ENCODE results near the gene VWCE. TPM values are rescaled to one million over a fixed set of nuclear protein-coding genes. Genes with fewer than 3 reads are reported as not detected.
A peak's percentile ranks its signal among the peaks of the same experiment; 100 is the strongest.

The VWCE gene
- polyA plus RNA-seq, 1 donor: 4.9 TPM

- DNase-seq: no peak
These were observed 32.6 kb upstream of the VWCE start for GRCh38 chr11:61327669-61328071.

GRCh38 chr11:61325649-61326414 is 30.7 kb upstream of the VWCE start:
- no peak for DNase-seq

- DNase-seq: no peak
These were observed 20.1 kb upstream of the VWCE start for GRCh38 chr11:61315260-61315659.

GRCh38 chr11:61310749-61311148 is 15.6 kb upstream of the VWCE start:
- DNase-seq: no peak

DNA sequence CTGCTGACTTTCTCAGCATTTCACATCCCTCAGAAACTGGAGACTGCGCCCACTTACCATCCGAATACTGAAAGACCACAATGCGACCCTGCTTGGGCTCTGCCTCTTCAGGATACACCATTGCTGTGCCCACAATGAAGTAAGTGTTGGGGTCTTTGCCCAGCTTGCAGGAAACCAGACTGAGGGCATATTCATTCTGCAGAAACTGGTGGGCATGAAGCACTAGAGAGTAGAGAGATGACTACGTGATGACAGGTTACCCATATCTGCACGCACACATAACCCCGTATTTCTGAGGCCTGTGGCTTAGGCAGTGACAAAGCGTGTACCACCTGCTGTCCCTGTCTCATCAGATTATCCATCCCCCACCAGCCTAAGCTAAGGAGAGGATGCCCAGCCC is 14.6 kb upstream of the VWCE start:
- no peak for DNase-seq

GRCh38 chr11:61309141-61309540 is 14.0 kb upstream of the VWCE start:
- no peak for DNase-seq

GRCh38 chr11:61307354-61307753 is 12.2 kb upstream of the VWCE start:
- no peak for DNase-seq

GRCh38 chr11:61306221-61306620 is 11.1 kb upstream of the VWCE start:
- DNase-seq: no peak

DNA sequence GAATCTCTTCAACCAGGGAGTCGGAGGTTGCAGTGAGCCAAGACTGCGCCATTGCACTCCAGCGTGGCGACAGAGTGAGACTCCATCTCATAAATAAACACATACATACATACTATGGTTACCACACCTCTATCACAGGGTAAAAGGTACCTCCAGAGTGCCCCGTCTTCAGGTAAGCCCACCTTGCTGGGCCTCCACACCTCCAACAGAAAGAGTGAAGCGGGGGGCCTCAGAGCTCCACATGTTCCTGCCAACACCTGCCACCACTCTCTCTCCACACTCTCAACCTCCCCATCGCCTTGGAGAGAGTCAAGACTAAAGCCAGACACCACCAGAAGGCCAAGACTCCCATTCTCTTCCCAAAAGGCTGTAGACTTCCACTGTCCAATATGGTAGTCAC is 10.3 kb upstream of the VWCE start:
- DNase-seq: no peak

DNA sequence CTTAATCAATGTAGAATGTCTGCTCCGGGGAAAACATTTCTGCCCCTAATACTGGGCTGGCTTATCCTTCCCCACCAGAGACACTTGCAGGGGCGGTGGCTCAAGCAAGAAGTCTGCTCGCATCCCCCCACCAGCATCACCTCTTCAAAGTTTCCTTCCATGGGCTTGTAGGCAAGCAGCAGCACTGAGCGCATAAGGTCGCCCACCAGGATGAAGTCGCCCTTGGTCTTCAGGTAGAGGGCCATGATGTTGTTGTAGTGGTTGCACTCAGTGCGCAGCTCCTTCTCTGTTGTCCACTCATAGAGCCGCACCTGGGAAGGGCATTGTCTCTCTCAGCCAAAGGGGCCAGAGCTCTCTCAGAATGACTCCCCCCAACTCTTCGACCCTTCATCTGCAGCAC is 8.6 kb upstream of the VWCE start:
- DNase-seq: no peak

GRCh38 chr11:61302550-61302949 is 7.4 kb upstream of the VWCE start:
- DNase-seq: no peak

DNA sequence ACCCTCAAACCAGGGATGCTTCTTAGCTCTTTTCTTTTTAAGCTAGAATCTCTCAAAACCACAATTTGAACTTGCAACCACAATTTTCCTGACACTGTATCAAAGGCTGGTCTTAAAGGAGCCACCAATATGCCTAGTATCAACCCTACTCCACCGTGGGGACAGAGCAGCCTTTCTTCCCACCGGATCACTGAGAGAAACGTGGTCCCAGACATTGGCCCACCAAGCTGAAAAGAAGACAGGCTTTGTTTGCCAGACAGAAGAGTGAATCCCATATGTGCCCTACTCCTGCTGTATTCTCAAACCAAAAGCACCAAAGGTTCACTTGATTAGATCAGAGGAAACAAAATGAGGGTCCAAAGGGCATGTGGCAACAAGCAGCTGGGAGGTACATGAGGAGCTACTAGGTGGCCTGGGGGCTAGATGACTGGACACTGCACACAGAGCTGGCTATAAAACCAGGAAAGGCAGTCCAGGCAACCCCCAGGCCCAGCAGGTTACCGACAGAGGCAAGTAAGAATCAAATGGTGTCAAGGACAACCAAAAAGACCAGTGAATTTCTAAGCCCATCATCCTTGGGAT is 3.6 kb upstream of the VWCE start:
- DNase-seq: no peak

DNA sequence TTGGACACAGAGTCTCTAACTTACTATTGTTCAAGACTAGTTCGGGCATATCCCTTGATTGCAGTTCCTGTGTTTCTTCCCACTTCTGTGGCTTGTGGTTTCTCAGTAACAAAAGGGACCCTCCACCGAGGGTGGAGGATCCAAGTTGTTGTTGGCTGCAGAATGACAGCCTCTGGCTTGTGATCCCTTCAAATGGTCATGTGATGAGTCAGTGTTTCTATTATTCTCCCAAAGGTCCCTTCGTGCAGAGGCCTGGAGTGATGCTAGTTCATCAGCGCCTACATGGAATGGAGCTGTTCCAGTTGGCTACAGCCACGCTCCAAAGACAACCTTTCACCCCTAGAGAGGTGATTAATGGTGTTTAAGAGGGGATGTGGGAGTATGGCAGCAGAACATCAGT is 2.6 kb upstream of the VWCE start:
- peak; percentile 40 for DNase-seq

GRCh38 chr11:61297341-61297740 is 2.2 kb upstream of the VWCE start:
- DNase-seq: no peak

- no peak for DNase-seq
These were observed 445 bp upstream of the VWCE start for GRCh38 chr11:61295596-61295926.

DNA sequence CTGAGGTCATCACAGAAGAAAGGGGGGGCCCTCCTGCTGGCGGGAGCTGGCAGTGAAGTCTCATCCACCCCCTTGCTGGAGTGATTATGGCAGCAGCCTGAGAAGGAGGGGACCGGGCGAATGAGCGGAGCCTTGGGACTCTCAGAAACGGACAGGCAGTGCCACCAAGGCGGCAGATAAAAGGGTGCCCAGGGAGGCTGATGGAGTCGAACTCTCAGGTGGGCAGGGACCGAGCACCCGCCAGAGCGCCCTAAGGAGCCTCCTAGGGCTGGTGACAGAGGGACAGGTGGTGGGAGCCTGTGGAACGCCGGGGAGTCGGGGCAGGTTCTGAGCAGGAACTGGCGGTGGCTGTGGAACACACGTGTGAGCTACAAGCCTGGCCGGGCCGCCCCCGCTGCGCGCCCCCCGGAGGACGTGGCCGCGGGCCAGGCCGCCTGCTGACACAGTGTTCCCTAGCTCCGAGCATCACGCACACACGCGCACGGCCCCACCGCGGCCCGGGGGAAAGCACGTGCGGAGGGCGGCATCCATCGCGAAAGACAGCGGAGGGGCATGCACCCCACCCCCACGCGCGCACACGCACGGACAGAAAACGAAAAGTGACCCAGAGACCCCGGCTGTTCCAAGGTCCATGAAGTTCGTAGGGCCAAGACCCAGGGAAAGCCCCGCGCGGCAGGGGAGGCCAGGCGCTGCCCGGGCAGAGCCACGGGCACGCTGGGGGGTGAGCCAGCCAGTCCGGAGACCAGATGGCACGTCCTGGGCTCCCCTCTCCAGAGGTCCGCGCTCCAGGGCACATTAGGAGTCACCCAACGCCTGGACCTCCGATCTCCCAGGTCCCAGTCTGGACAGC is 1.0 kb downstream of the VWCE start:
- peak; percentile 66 for DNase-seq

- no peak for DNase-seq
These were observed 2.8 kb downstream of the VWCE start for GRCh38 chr11:61292356-61292755.

- DNase-seq: no peak
These were observed 4.0 kb downstream of the VWCE start for GRCh38 chr11:61290905-61291690.

- no peak for DNase-seq
These were observed 7.7 kb downstream of the VWCE start for GRCh38 chr11:61287338-61287977.

GRCh38 chr11:61283613-61284012 is 11.5 kb downstream of the VWCE start:
- no peak for DNase-seq

GRCh38 chr11:61281581-61282250 is 13.4 kb downstream of the VWCE start:
- DNase-seq: no peak
